ENCODE results near the gene ELP2. TPM values are rescaled to one million over a fixed set of nuclear protein-coding genes. Genes with fewer than 3 reads are reported as not detected.
A peak's percentile ranks its signal among the peaks of the same experiment; 100 is the strongest.

ELP2 gene
- total RNA-seq, 1 donor from 2014 or later: 60.2 TPM

- Histone ChIP-seq H3K27me3 (no peaks in the 10 kb centered on the region), H3K36me3 (peaks cover 0 to 64% of the 10 kb centered on the region in 2 donors), H3K4me3 (no peak overlapping the region), H3K4me1 (peaks cover 15% of the 10 kb centered on the region), H3K27ac (peak overlapping the region; percentile 61), H3K9me3 (no peaks in the 10 kb centered on the region)
- intact Hi-C loops (cut with DNase I): no loop called here
- no peak for TF ChIP-seq POLR2AphosphoS5 (IDR thresholded peaks at IDR 0.05; ENCODE audit: insufficient read depth in 1 of 2, low read depth in 1 of 2)
- TF ChIP-seq, protein P1, sequence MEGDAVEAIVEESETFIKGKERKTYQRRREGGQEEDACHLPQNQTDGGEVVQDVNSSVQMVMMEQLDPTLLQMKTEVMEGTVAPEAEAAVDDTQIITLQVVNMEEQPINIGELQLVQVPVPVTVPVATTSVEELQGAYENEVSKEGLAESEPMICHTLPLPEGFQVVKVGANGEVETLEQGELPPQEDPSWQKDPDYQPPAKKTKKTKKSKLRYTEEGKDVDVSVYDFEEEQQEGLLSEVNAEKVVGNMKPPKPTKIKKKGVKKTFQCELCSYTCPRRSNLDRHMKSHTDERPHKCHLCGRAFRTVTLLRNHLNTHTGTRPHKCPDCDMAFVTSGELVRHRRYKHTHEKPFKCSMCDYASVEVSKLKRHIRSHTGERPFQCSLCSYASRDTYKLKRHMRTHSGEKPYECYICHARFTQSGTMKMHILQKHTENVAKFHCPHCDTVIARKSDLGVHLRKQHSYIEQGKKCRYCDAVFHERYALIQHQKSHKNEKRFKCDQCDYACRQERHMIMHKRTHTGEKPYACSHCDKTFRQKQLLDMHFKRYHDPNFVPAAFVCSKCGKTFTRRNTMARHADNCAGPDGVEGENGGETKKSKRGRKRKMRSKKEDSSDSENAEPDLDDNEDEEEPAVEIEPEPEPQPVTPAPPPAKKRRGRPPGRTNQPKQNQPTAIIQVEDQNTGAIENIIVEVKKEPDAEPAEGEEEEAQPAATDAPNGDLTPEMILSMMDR (IDR thresholded peaks at IDR 0.05): no peak
- no peak for TF ChIP-seq POLR2A (IDR thresholded peaks at IDR 0.05)
- no peak for DNase-seq (ENCODE audit: extremely low spot score in 2 of 2)
Measured at GRCh38 chr18:36153203-36153602, 23.5 kb downstream of the ELP2 start.

DNA sequence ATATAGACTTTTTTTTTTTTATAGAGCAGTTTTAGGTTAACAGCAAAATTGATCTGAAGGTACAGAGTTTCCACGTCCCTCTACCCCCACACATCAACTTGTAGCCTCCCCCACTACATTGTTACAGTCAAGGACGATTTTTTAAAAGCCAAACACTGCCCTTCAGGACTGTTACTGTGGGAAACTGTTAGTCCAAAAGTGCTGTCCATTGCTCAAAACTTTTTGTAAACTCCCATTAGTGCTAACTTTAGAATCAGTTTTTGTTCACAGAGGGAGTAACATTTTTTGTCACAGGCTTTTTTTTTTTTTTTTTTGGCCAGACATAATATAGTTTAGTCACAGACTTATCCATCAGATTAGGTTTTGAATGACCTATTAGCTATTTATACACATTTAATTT lies 24.1 kb downstream of the ELP2 start:
- DNase-seq (ENCODE audit: extremely low spot score in 2 of 2): no peak
- H3K27ac ChIP-seq: peak overlapping the region; percentile 61
- no peaks in the 10 kb centered on the region for H3K27me3 ChIP-seq
- peaks cover 0 to 64% of the 10 kb centered on the region in 2 donors for H3K36me3 ChIP-seq
- H3K4me3 ChIP-seq: no peak overlapping the region
- TF ChIP-seq, protein P1 (IDR thresholded peaks at IDR 0.05): no peak
- TF ChIP-seq POLR2A (IDR thresholded peaks at IDR 0.05) (no peak), POLR2AphosphoS5 (IDR thresholded peaks at IDR 0.05; ENCODE audit: insufficient read depth in 1 of 2, low read depth in 1 of 2) (no peak)
- intact Hi-C loops (cut with DNase I): no loop called here
- peaks cover 15% of the 10 kb centered on the region for H3K4me1 ChIP-seq
- no peaks in the 10 kb centered on the region for H3K9me3 ChIP-seq

- H3K36me3 ChIP-seq: peaks cover 0 to 73% of the 10 kb centered on the region in 2 donors
- no peak for DNase-seq (ENCODE audit: extremely low spot score in 2 of 2)
- no peak overlapping the region for H3K27ac ChIP-seq
- H3K9me3 ChIP-seq: no peaks in the 10 kb centered on the region
- intact Hi-C loops (cut with DNase I): no loop called here
- H3K27me3 ChIP-seq: no peaks in the 10 kb centered on the region
- H3K4me1 ChIP-seq: peaks cover 15% of the 10 kb centered on the region
- H3K4me3 ChIP-seq: no peak overlapping the region
- TF ChIP-seq POLR2A (IDR thresholded peaks at IDR 0.05) (no peak), POLR2AphosphoS5 (IDR thresholded peaks at IDR 0.05; ENCODE audit: insufficient read depth in 1 of 2, low read depth in 1 of 2) (no peak)
- TF ChIP-seq, protein P1 (IDR thresholded peaks at IDR 0.05): no peak
Measured at GRCh38 chr18:36155851-36156757, 26.4 kb downstream of the ELP2 start.

GRCh38 chr18:36157441-36157840 lies 27.7 kb downstream of the ELP2 start:
- DNase-seq (ENCODE audit: extremely low spot score in 2 of 2): no peak
- Histone ChIP-seq H3K4me1 (peaks cover 15% of the 10 kb centered on the region), H3K27ac (no peak overlapping the region), H3K27me3 (no peaks in the 10 kb centered on the region), H3K9me3 (no peaks in the 10 kb centered on the region), H3K36me3 (peaks cover 0 to 80% of the 10 kb centered on the region in 2 donors), H3K4me3 (no peak overlapping the region)
- intact Hi-C loops (cut with DNase I): no loop called here
- TF ChIP-seq, protein P1 (IDR thresholded peaks at IDR 0.05): no peak
- TF ChIP-seq POLR2A (IDR thresholded peaks at IDR 0.05): no peak
- no peak for TF ChIP-seq POLR2AphosphoS5 (IDR thresholded peaks at IDR 0.05; ENCODE audit: insufficient read depth in 1 of 2, low read depth in 1 of 2)

All from vagina (tissue), 2 donors.